ENCODE data around the gene SPDYE8. TPM values are rescaled to one million over a fixed set of nuclear protein-coding genes. Genes with fewer than 3 reads are reported as not detected.
"Not testable (repeated sequence)": the region's sequence is repeated elsewhere in the genome, so short reads cannot be mapped to it uniquely, and the experiment has no call there.

SPDYE8 gene
- not detected in 2 replicates for total RNA-seq (2014; rRNA removed; shearing (Covaris generic))

GRCh38 chr7:73029666-73030065, at the start of gene SPDYE8:
SPDYE8 (minus strand) TSS chr7:73029766; CDS start chr7:73027966, 1,800 bp downstream.
- not testable (repeated sequence) for DNase-seq (ENCODE audit: low read depth)

- not testable (repeated sequence) for DNase-seq (ENCODE audit: low read depth)
These were observed 28.2 kb upstream of the SPDYE8 start, which contains the start of gene SPDYE11 for GRCh38 chr7:73057811-73058210. SPDYE11 (minus strand) TSS chr7:73057911; CDS start chr7:73056111, 1,800 bp downstream.

GRCh38 chr7:73006491-73006890, 23.1 kb downstream of the SPDYE8 start:
- DNase-seq (ENCODE audit: low read depth): not testable (repeated sequence)

- peak; percentile 88 for DNase-seq (ENCODE audit: low read depth)
These were observed 23.7 kb downstream of the SPDYE8 start for GRCh38 chr7:73005693-73006447.

- not testable (repeated sequence) for DNase-seq (ENCODE audit: low read depth)
These were observed 24.2 kb downstream of the SPDYE8 start for GRCh38 chr7:73005356-73005692.

- not testable (repeated sequence) for DNase-seq (ENCODE audit: low read depth)
These were observed 31.6 kb downstream of the SPDYE8 start for GRCh38 chr7:72997887-72998468.

- DNase-seq (ENCODE audit: low read depth): not testable (repeated sequence)
These were observed 32.1 kb downstream of the SPDYE8 start for GRCh38 chr7:72997447-72997846.

- DNase-seq (ENCODE audit: low read depth): not testable (repeated sequence)
These were observed 34.1 kb downstream of the SPDYE8 start for GRCh38 chr7:72995484-72995883.

GRCh38 chr7:72990146-72990913, 39.2 kb downstream of the SPDYE8 start:
- DNase-seq (ENCODE audit: low read depth): not testable (repeated sequence)

GRCh38 chr7:72982084-72982483, 47.5 kb downstream of the SPDYE8 start:
- DNase-seq (ENCODE audit: low read depth): not testable (repeated sequence)

GRCh38 chr7:72980382-72980781, 49.2 kb downstream of the SPDYE8 start:
- not testable (repeated sequence) for DNase-seq (ENCODE audit: low read depth)

GRCh38 chr7:72976434-72976833, 53.1 kb downstream of the SPDYE8 start:
- DNase-seq (ENCODE audit: low read depth): not testable (repeated sequence)

GRCh38 chr7:72975656-72976286, 53.8 kb downstream of the SPDYE8 start:
- DNase-seq (ENCODE audit: low read depth): not testable (repeated sequence)

GRCh38 chr7:72974781-72975180, 54.8 kb downstream of the SPDYE8 start:
- not testable (repeated sequence) for DNase-seq (ENCODE audit: low read depth)

- not testable (repeated sequence) for DNase-seq (ENCODE audit: low read depth)
These were observed 58.1 kb downstream of the SPDYE8 start for GRCh38 chr7:72971505-72971904.

Other genes with a start within 250 kb of the SPDYE8 start
- gene TYW1B, start 201.6 kb downstream of the SPDYE8 start, total RNA-seq (2014; rRNA removed; shearing (Covaris generic)): 3.1 and 4.7 TPM in 2 replicates
- gene POM121, start 104.7 kb downstream of the SPDYE8 start, total RNA-seq (2014; rRNA removed; shearing (Covaris generic)): 4.4 and 4.5 TPM in 2 replicates
- not detected in 2 replicates for gene TRIM74, start 60.3 kb downstream of the SPDYE8 start, total RNA-seq (2014; rRNA removed; shearing (Covaris generic))
- gene SPDYE11, start 28.1 kb upstream of the SPDYE8 start, total RNA-seq (2014; rRNA removed; shearing (Covaris generic)): not detected in 2 replicates
- not detected in 2 replicates for gene SPDYE9, start 56.3 kb upstream of the SPDYE8 start, total RNA-seq (2014; rRNA removed; shearing (Covaris generic))

Measured in RPMI7951 (cell line).